Mucosa of stomach (tissue), 1 donor: ENCODE measurements around the gene BPIFB4.

ENCODE experiments used
- H3K27me3 ChIP-seq: one replicate; pipeline ENCODE4 v1.7.0; 2013; ENCODE audit warnings: mild to moderate bottlenecking, low read length; ENCODE audit not compliant: control insufficient read depth, insufficient read depth
- H3K36me3 ChIP-seq: one replicate; pipeline ENCODE4 v1.7.0; 2013; ENCODE audit warnings: low read length; ENCODE audit not compliant: control insufficient read depth, insufficient read depth
- H3K4me1 ChIP-seq: one replicate; pipeline ENCODE4 v1.7.0; 2013; ENCODE audit warnings: mild to moderate bottlenecking, low read length; ENCODE audit not compliant: control insufficient read depth, insufficient read depth
- H3K4me3 ChIP-seq: one replicate; pipeline ENCODE4 v1.7.0; 2013; ENCODE audit warnings: low read length
- H3K9ac ChIP-seq: one replicate; pipeline ENCODE4 v1.7.0; 2013; ENCODE audit warnings: mild to moderate bottlenecking, low read length, moderate library complexity
- H3K9me3 ChIP-seq: one replicate; pipeline ENCODE4 v1.7.0; 2013; ENCODE audit warnings: mild to moderate bottlenecking, low read length, moderate library complexity; ENCODE audit not compliant: control insufficient read depth
- donor health status: Pancreatic carcinoma.

BPIFB4 gene

GRCh38 chr20:33076662-33077372 lies 2.6 kb upstream of the BPIFB4 start:
- Histone ChIP-seq H3K36me3 (no peaks in the 10 kb centered on the region), H3K9me3 (no peaks in the 10 kb centered on the region), H3K4me1 (no peaks in the 10 kb centered on the region), H3K9ac (no peak overlapping the region), H3K27me3 (peaks cover 6% of the 10 kb centered on the region), H3K4me3 (no peak overlapping the region)

GRCh38 chr20:33081411-33082154 lies 2.1 kb downstream of the BPIFB4 start:
- H3K4me3 ChIP-seq, result no peak overlapping the region
- H3K27me3 ChIP-seq, result peaks cover 6% of the 10 kb centered on the region

GRCh38 chr20:33082546-33082945 lies 3.1 kb downstream of the BPIFB4 start:
- no peaks in the 10 kb centered on the region for H3K36me3 ChIP-seq

More at GRCh38 chr20:33081411-33082154, 2.1 kb downstream of the BPIFB4 start:
- H3K9ac ChIP-seq, result no peak overlapping the region
- no peaks in the 10 kb centered on the region for H3K36me3 ChIP-seq
- no peaks in the 10 kb centered on the region for H3K4me1 ChIP-seq
- no peaks in the 10 kb centered on the region for H3K9me3 ChIP-seq

GRCh38 chr20:33083544-33084340 lies 4.3 kb downstream of the BPIFB4 start:
- Histone ChIP-seq H3K4me1 (no peaks in the 10 kb centered on the region), H3K36me3 (no peaks in the 10 kb centered on the region), H3K4me3 (no peak overlapping the region)

More at GRCh38 chr20:33082546-33082945, 3.1 kb downstream of the BPIFB4 start:
- no peaks in the 10 kb centered on the region for H3K4me1 ChIP-seq
- H3K4me3 ChIP-seq, result no peak overlapping the region
- no peak overlapping the region for H3K9ac ChIP-seq
- H3K9me3 ChIP-seq, result no peaks in the 10 kb centered on the region
- H3K27me3 ChIP-seq, result peaks cover 3% of the 10 kb centered on the region

GRCh38 chr20:33084722-33085121 lies 5.3 kb downstream of the BPIFB4 start:
- no peaks in the 10 kb centered on the region for H3K27me3 ChIP-seq
- H3K4me3 ChIP-seq, result no peak overlapping the region
- no peak overlapping the region for H3K9ac ChIP-seq
- H3K4me1 ChIP-seq, result no peaks in the 10 kb centered on the region
- no peaks in the 10 kb centered on the region for H3K9me3 ChIP-seq
- H3K36me3 ChIP-seq, result no peaks in the 10 kb centered on the region

More at GRCh38 chr20:33083544-33084340, 4.3 kb downstream of the BPIFB4 start:
- Histone ChIP-seq H3K9me3 (no peaks in the 10 kb centered on the region), H3K27me3 (no peaks in the 10 kb centered on the region), H3K9ac (no peak overlapping the region)

DNA sequence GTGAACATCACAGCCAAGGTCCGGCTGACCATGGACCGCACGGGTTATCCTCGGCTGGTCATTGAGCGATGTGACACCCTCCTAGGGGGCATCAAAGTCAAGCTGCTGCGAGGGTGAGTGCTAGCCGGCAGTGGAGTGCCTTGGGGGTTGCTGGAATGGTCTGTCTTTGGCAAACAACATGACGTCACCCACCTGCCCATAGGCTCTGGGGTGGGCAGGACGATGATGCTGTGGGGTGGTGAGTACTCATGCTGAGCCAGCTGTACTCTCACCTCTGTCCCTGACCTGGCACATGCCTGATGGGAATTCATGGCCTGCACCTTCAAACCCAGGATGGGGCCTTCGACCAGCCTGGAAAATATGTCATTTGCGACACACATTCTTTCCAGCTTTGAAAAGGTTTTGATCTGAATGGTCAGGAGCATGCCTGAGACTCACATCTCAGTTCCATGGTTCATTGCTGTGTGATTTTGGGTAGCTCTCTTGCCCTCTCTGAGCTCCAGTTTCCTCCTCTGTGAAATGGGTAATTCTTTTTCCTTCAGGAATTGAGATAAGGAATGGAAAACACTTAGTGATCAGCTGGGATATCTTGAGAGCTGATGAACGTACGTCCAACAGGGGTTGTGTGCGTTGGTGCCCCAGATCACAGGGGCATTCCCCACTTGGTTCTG lies 6.7 kb downstream of the BPIFB4 start:
- Histone ChIP-seq H3K4me3 (no peak overlapping the region), H3K4me1 (no peaks in the 10 kb centered on the region), H3K9ac (no peak overlapping the region), H3K36me3 (no peaks in the 10 kb centered on the region), H3K9me3 (no peaks in the 10 kb centered on the region), H3K27me3 (no peaks in the 10 kb centered on the region)

DNA sequence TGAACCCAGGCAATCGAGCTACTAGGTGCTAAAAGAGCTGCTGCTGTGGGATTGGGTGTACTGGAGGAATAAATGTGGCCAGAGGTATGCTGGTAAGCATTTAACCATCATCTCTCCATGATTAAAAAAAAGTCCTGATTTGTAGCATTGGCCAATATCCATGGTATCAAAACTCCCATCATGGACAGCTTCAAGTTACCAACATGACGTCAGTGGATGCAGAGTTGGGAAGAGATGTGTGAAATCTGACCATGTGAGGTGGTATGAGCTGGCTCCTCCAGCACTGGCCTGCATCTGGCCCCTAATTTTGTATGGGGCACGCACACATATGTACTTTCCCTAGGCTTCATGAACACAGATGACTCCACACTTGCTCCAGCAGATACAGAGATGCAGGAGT lies 11.7 kb downstream of the BPIFB4 start:
- Histone ChIP-seq H3K4me3 (no peak overlapping the region), H3K36me3 (no peaks in the 10 kb centered on the region), H3K4me1 (no peaks in the 10 kb centered on the region), H3K9me3 (no peaks in the 10 kb centered on the region), H3K9ac (no peak overlapping the region), H3K27me3 (no peaks in the 10 kb centered on the region)

GRCh38 chr20:33091693-33092092 lies 12.2 kb downstream of the BPIFB4 start:
- Histone ChIP-seq H3K9ac (no peak overlapping the region), H3K4me3 (no peak overlapping the region), H3K27me3 (no peaks in the 10 kb centered on the region), H3K4me1 (no peaks in the 10 kb centered on the region), H3K36me3 (no peaks in the 10 kb centered on the region), H3K9me3 (no peaks in the 10 kb centered on the region)

DNA sequence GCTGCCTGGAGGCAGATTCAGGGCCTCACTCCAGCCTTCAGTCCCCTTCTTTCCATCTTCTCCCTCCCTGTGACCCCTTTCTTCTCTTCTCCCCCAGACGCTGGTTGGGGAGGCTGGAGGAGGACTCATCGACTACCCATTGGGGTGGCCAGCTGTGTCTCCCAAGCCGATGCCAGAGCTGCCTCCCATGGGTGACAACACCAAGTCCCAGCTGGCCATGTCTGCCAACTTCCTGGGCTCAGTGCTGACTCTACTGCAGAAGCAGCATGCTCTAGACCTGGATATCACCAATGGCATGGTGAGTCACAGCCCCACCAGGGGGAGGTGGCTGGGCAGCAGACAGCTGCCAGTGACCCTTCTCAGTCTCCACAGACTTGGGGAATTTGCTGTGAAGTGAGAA lies 12.9 kb downstream of the BPIFB4 start:
- Histone ChIP-seq H3K27me3 (no peaks in the 10 kb centered on the region), H3K9me3 (no peaks in the 10 kb centered on the region), H3K9ac (no peak overlapping the region), H3K36me3 (no peaks in the 10 kb centered on the region), H3K4me1 (no peaks in the 10 kb centered on the region), H3K4me3 (no peak overlapping the region)

GRCh38 chr20:33093074-33093473 lies 13.6 kb downstream of the BPIFB4 start:
- no peaks in the 10 kb centered on the region for H3K9me3 ChIP-seq
- no peak overlapping the region for H3K9ac ChIP-seq
- no peak overlapping the region for H3K4me3 ChIP-seq
- no peaks in the 10 kb centered on the region for H3K27me3 ChIP-seq
- H3K36me3 ChIP-seq, result no peaks in the 10 kb centered on the region
- H3K4me1 ChIP-seq, result no peaks in the 10 kb centered on the region

- Histone ChIP-seq H3K9me3 (no peaks in the 10 kb centered on the region), H3K4me1 (no peaks in the 10 kb centered on the region), H3K36me3 (no peaks in the 10 kb centered on the region), H3K4me3 (no peak overlapping the region), H3K9ac (no peak overlapping the region), H3K27me3 (no peaks in the 10 kb centered on the region)
These were observed 14.1 kb downstream of the BPIFB4 start for GRCh38 chr20:33093582-33093981.
